DND-41 (cell line): ENCODE data around the gene C1QC.

ENCODE experiments used
- ATAC-seq: fragments of 200-7000 bp; cut with Tn5 transposase; 3 replicates; pipeline ENCODE4 v1.9.1; 2021; ENCODE audit warnings: low read depth; ENCODE audit not compliant: insufficient read depth
- DNase-seq: peaks from one replicate; pipeline ENCODE4 v3.0.0-alpha.2; 2020
- H2AFZ ChIP-seq: 2 replicates; pipeline ENCODE4 v1.6.0; 2012; ENCODE audit warnings: low read depth, low read length
- H3K27ac ChIP-seq: 2 replicates; pipeline ENCODE4 v1.5.1; 2012; ENCODE audit warnings: low read length, inconsistent platforms
- H3K27me3 ChIP-seq: fragments of 200-600 bp; sonication (generic); 2 replicates; pipeline ENCODE4 v1.6.0; 2012; ENCODE audit warnings: low read length, mild to moderate bottlenecking, inconsistent platforms; ENCODE audit not compliant: insufficient read depth, poor library complexity
- H3K36me3 ChIP-seq: 2 replicates; pipeline ENCODE4 v1.5.1; 2012; ENCODE audit warnings: low read length, inconsistent platforms; ENCODE audit not compliant: insufficient read depth
- H3K4me1 ChIP-seq: 2 replicates; pipeline ENCODE4 v1.5.1; 2012; ENCODE audit warnings: mild to moderate bottlenecking, low read length; ENCODE audit not compliant: insufficient read depth
- H3K4me2 ChIP-seq: 2 replicates; pipeline ENCODE4 v1.6.0; 2012; ENCODE audit warnings: mild to moderate bottlenecking, moderate library complexity, low read length, inconsistent platforms; ENCODE audit not compliant: insufficient read depth
- H3K4me3 ChIP-seq, 2 experiments: fragments of 200-600 bp in 1 of 2; shearing (Covaris generic) in 1 of 2; 2 replicates each; pipeline ENCODE4 v1.5.1; 2012 to 2016; ENCODE audit warnings: inconsistent platforms in 2 of 2, low read length in 2 of 2, mild to moderate bottlenecking in 2 of 2, low read depth in 1 of 2, moderate library complexity in 1 of 2
- H3K79me2 ChIP-seq: 2 replicates; pipeline ENCODE4 v1.6.0; 2012; ENCODE audit warnings: low read length, inconsistent platforms; ENCODE audit not compliant: insufficient read depth
- H3K9ac ChIP-seq: 2 replicates; pipeline ENCODE4 v1.6.0; 2012; ENCODE audit warnings: low read depth, mild to moderate bottlenecking, inconsistent platforms, low read length, moderate library complexity
- H3K9me3 ChIP-seq: 2 replicates; pipeline ENCODE4 v1.5.1; 2012; ENCODE audit warnings: low read length, moderate library complexity, mild to moderate bottlenecking, inconsistent platforms; ENCODE audit not compliant: insufficient read depth, severe bottlenecking
- H4K20me1 ChIP-seq: 2 replicates; pipeline ENCODE4 v1.6.0; 2012; ENCODE audit warnings: low read length; ENCODE audit not compliant: insufficient read depth
- CTCF ChIP-seq: IDR thresholded peaks from 2 replicates; pipeline ENCODE4 v1.5.1; 2012; ENCODE audit warnings: borderline replicate concordance, low read length, moderate library complexity, mild to moderate bottlenecking; ENCODE audit not compliant: poor library complexity, severe bottlenecking; ENCODE audit errors: extremely low read depth
- EZH2 ChIP-seq: IDR thresholded peaks from 3 replicates; pipeline ENCODE4 v1.6.1; 2012; ENCODE audit warnings: borderline replicate concordance, low read depth, mild to moderate bottlenecking, moderate library complexity, low read length, inconsistent platforms; ENCODE audit not compliant: severe bottlenecking

C1QC gene

GRCh38 chr1:22691031-22691753, 47.8 kb downstream of the C1QC start:
- Histone ChIP-seq H2AFZ (no peak overlapping the region), H3K4me3 (no peak overlapping the region), H3K4me2 (no peak overlapping the region), H3K27ac (no peak overlapping the region), H3K4me1 (no peaks in the 10 kb centered on the region), H3K36me3 (no peaks in the 10 kb centered on the region), H3K27me3 (peaks cover 5% of the 10 kb centered on the region), H3K79me2 (no peaks in the 10 kb centered on the region), H3K9me3 (no peaks in the 10 kb centered on the region), H3K9ac (no peak overlapping the region), H4K20me1 (no peaks in the 10 kb centered on the region)
- ATAC-seq (no peak), DNase-seq (no peak)
- TF ChIP-seq CTCF = no peak
- no peak for TF ChIP-seq EZH2

GRCh38 chr1:22694172-22694571, 50.7 kb downstream of the C1QC start:
- no peak for ATAC-seq
- H3K9me3 ChIP-seq = no peaks in the 10 kb centered on the region
- H3K4me3 ChIP-seq = no peak overlapping the region
- no peaks in the 10 kb centered on the region for H3K4me1 ChIP-seq
- no peaks in the 10 kb centered on the region for H4K20me1 ChIP-seq
- DNase-seq = no peak
- H3K27ac ChIP-seq = no peak overlapping the region
- no peaks in the 10 kb centered on the region for H3K79me2 ChIP-seq
- H3K9ac ChIP-seq = no peak overlapping the region
- H3K27me3 ChIP-seq = peaks cover 5% of the 10 kb centered on the region
- no peak for TF ChIP-seq EZH2
- no peak for TF ChIP-seq CTCF
- H2AFZ ChIP-seq = no peak overlapping the region
- no peaks in the 10 kb centered on the region for H3K36me3 ChIP-seq
- H3K4me2 ChIP-seq = no peak overlapping the region

DNA sequence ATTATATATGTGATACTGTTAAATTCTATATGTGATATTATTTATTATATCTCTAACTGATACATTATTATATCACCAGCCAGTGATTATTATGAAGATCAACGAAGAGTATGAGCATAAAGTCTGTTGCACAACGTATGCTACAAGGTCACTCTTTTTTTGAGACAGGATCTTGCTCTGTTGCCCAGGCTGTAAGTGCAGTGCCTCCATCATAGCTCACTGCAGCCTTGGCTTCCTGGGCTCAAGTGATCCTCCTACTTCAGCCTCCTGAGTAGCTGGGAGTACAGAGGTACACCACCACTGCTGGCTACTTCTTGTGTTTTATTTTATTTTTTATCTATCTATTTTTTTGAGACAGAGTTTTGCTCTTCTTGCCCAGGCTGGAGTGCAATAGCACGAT, 53.2 kb downstream of the C1QC start:
- Histone ChIP-seq H3K4me1 (no peaks in the 10 kb centered on the region), H3K9ac (no peak overlapping the region), H3K4me3 (no peak overlapping the region), H2AFZ (no peak overlapping the region), H3K27me3 (no peaks in the 10 kb centered on the region), H3K36me3 (no peaks in the 10 kb centered on the region), H4K20me1 (no peaks in the 10 kb centered on the region), H3K27ac (no peak overlapping the region), H3K79me2 (no peaks in the 10 kb centered on the region), H3K9me3 (no peaks in the 10 kb centered on the region), H3K4me2 (no peak overlapping the region)
- DNase-seq (no peak), ATAC-seq (no peak)
- no peak for TF ChIP-seq EZH2
- no peak for TF ChIP-seq CTCF
